Renal pelvis (tissue), 4 donors: Measurements from ENCODE around the gene SIPA1L3. TPM values are rescaled to one million over a fixed set of nuclear protein-coding genes. Genes with fewer than 3 reads are reported as not detected.
A peak's percentile ranks its signal among the peaks of the same experiment; 100 is the strongest.
"Not testable (repeated sequence)": the region's sequence is repeated elsewhere in the genome, so short reads cannot be mapped to it uniquely, and the experiment has no call there.

ENCODE experiments used
- DNase-seq: peaks from one replicate; pipeline ENCODE4 v3.0.0-alpha.2; 2013
- polyA plus RNA-seq, 3 donors: library from polyadenylated mRNA; unstranded; fragments of 120-200 nt; gene quantifications; one replicate each; pipeline ENCODE4 v1.2.1, GENCODE V29; 2013; ENCODE audit not compliant: insufficient read length in 3 of 3

The SIPA1L3 gene
- polyA plus RNA-seq, 3 donors = 25.4 to 40.3 (median 28.6) TPM

DNA sequence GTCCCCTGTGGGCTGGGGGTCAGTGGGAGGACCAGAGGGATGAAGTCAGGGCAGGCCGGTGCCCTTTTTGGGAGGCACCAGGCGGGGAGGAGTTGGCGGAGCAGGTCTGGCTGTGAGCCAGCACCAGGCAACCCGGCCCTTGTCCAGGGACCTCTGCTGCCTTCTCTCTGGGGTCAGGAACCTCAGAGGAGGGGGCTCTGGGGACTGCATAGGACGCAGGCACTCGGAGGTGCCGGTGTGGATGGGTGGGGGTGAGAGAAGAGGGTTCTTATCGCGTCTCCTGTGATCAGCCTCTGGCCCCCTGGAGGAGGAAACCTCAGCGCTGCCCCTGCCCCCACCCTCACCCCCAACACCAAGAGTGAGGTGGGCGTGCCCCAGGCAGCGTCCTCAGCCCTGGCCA, 300.5 kb downstream of the SIPA1L3 start:
- DNase-seq = no peak

DNA sequence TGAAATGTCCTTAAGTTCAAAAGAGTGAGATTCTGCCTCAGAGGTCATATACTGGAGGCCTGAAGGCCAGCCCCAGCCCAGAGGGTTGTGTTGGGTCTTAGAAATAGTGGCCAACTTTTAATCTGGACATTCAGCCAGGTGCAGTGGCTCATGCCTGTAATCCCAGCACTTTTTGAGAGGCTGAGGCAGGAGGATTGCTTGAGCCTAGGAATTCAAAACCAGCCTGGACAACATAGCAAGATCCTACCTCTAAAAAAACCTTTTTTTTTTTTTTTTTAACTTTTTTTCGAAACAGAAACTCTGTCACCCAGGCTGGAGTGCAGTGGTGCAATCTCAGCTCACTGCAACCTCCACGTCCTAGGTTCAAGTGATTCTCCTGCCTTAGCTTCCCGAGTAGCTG, 301.6 kb downstream of the SIPA1L3 start:
- no peak for DNase-seq

GRCh38 chr19:38209152-38209551, 302.1 kb downstream of the SIPA1L3 start:
- no peak for DNase-seq

- no peak for DNase-seq
Observed at GRCh38 chr19:38209671-38210457, 302.9 kb downstream of the SIPA1L3 start.

- peak; percentile 88 for DNase-seq
Observed at GRCh38 chr19:38210458-38210987, 303.5 kb downstream of the SIPA1L3 start.

GRCh38 chr19:38211151-38211591, 304.2 kb downstream of the SIPA1L3 start:
- no peak for DNase-seq

- no peak for DNase-seq
Observed at GRCh38 chr19:38211766-38212165, 304.8 kb downstream of the SIPA1L3 start.

- DNase-seq = no peak
Observed at GRCh38 chr19:38213469-38213868, 306.5 kb downstream of the SIPA1L3 start.

- peak; percentile 75 for DNase-seq
Observed at GRCh38 chr19:38213911-38214625, 307.1 kb downstream of the SIPA1L3 start.

DNA sequence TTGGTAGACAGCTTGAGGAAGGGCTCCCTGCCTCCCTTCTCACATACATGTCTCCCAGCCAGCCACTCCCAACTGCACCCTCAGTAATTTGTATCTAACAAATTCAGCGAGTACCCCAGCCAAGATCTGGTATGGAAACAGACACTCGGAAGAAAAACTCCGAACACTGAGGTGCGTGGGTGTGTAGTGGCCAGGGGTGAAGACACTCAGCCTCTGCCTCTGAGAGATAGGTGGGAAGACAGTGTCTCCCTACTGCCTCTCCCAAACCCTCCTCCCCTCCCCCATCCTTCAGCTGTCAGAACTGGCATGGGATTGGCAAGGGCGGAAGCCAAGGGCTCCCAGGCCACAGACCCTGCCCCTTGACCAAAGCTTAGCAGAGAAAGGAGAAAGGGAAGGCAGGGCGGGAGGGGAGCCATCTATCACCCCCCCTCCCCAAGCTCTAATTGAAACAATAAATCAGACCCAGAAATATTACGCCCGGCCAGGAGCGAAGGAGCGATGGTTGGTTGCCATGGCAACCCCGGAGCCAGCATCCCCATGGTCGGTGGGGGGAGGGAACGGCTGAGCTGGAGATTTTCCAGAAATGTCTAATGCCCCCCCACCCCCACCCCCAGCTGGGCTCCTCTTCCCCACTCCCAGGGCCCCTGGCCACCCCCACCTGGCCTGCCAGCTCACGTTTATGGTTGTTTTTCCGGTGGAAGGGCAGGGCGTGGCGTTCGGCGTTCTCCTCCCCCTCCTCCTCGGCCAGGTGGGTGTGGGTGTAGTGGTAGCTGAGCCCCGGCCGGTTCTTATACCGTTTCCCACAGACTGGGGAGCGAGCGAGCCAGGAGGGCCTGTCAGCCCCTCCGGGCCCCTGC, 310.0 kb downstream of the SIPA1L3 start:
- no peak for DNase-seq

DNA sequence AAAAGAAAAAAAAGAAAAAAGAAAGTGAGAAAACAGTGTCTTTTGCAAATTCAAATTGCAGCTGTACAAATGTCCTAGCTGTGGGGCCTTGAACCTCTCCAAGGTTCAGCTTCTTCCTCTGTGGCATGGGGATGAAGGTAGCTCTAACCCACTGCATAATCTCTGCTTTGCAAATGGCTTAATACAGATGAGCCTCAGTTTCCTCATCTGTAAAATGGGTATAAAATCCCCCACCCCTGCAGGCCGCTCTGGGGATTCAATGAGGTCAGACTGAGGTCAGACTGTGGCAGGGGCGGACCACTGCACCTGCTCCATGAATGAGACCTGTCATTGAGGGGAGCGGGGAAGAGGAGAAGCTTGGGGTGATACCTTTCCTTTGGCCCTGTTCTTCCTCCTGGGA, 311.2 kb downstream of the SIPA1L3 start:
- DNase-seq = no peak

- no peak for DNase-seq
Observed at GRCh38 chr19:38219221-38219620, 312.2 kb downstream of the SIPA1L3 start.

GRCh38 chr19:38221421-38221820, 314.4 kb downstream of the SIPA1L3 start:
- DNase-seq = no peak

DNA sequence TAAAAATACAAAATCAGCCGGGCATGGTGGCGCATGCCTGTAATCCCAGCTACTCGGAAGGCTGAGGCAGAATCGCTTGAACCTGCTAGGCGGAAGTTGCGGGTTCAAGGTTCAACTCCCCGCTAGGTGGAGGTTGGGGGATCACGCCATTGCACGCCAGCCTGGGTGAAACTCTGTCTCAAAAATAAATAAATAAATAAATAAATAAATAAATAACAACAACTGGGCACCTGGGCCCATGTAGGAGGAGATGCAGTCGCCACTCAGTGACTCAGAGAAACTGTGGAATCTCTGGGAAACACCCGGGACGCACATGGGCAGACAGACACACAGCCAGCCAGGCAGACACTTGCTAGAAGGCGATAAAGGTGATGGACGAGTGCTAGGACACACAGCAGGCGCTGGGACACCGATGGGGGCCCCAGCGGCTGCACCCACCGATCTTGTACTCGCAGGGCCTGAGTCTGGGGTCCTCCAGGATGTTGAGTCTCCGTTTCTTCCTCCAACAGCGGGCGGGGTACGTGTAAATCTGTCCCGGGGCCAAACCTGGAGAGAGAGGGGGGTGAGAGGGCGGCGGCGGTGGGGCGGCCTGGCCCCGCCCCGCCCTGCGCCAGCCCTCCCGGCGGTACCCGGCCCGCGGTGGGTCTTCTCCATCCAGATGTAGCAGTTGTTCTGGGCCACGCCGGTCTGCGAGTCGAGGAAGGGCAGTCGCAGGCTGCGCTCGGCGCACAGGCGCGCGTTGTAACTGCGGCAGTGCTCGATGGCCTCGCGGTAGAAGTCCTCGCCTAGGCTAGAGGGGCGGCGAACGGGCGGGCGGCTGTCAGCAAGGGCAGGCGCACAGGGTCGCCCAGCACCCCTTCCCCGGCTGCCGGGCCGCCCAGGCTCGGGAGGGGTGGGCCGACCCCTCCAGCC, 315.2 kb downstream of the SIPA1L3 start:
- no peak for DNase-seq

DNA sequence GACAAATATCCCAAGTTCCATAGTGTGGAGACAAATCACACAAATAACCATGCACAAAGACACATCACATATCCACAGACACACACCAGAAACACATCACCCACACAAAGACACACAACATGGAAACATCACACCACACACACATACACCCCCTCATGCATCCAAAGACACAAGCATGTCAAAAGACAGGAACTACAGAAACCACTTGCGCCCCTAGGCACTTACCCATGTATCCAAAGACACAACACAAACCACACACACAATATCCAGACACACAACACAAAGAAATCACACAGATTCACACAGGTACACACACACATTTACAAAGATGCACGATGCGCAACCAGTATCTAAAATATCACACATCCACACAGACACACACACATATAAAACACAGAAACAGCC, 316.1 kb downstream of the SIPA1L3 start:
- no peak for DNase-seq

- no peak for DNase-seq
Observed at GRCh38 chr19:38223617-38224013, 316.6 kb downstream of the SIPA1L3 start.

- DNase-seq = no peak
Observed at GRCh38 chr19:38224014-38224862, 317.2 kb downstream of the SIPA1L3 start, which contains the start of gene DPF1. Gene DPF1, minus strand, starts transcription at chr19:38224222. Its CDS starts 80 bp downstream, at chr19:38224142.

- DNase-seq = not testable (repeated sequence)
Observed at GRCh38 chr19:38224863-38225218, 317.8 kb downstream of the SIPA1L3 start.

- DNase-seq = no peak
Observed at GRCh38 chr19:38227287-38228004, 320.4 kb downstream of the SIPA1L3 start.
